Psoas muscle (tissue), 8 donors: ENCODE data around the gene KMO. TPM values are rescaled to one million over a fixed set of nuclear protein-coding genes. Genes with fewer than 3 reads are reported as not detected.

Experiments
- ATAC-seq, 4 donors: fragments of 200-7000 bp; cut with Tn5 transposase; one replicate each; pipeline ENCODE4 v1.9.1; 2020; ENCODE audit warnings: moderate library complexity in 3 of 4, mild to moderate bottlenecking in 2 of 4
- DNase-seq, 2 donors: peaks; one replicate each; pipeline ENCODE4 v3.0.0-alpha.2; 2020
- H3K27ac ChIP-seq: fragments of 200-600 bp; one replicate; pipeline ENCODE4 v1.8.0; 2022
- H3K27me3 ChIP-seq, 3 donors: fragments of 200-600 bp in 1 of 3; one replicate each; pipeline versions ENCODE4 v1.6.1 to v1.8.0; 2013 to 2022; ENCODE audit warnings: low read length in 2 of 3, mild to moderate bottlenecking in 2 of 3, moderate library complexity in 1 of 3; ENCODE audit not compliant: insufficient read depth in 3 of 3
- H3K36me3 ChIP-seq, 2 donors: fragments of 200-600 bp in 1 of 2; one replicate each; pipeline versions ENCODE4 v1.6.1 to v1.8.0; 2013 to 2022; ENCODE audit warnings: low read depth in 1 of 2, mild to moderate bottlenecking in 1 of 2, moderate library complexity in 1 of 2; ENCODE audit not compliant: insufficient read depth in 1 of 2
- H3K4me1 ChIP-seq: fragments of 200-600 bp; one replicate; pipeline ENCODE4 v1.8.0; 2022
- H3K4me3 ChIP-seq: fragments of 200-600 bp; one replicate; pipeline ENCODE4 v1.8.0; 2022; ENCODE audit warnings: mild to moderate bottlenecking
- H3K9me3 ChIP-seq: fragments of 200-600 bp; one replicate; pipeline ENCODE4 v1.8.0; 2022
- CTCF ChIP-seq: fragments of 200-600 bp; IDR thresholded peaks from one replicate; pipeline ENCODE4 v1.8.0; 2022; ENCODE audit warnings: antibody characterized with exemption
- WGBS, 3 donors: extraction: QIAGEN DNeasy Blood & Tissue Kit; methylation state at CpG; one replicate each; pipeline versions ENCODE4 v1.1.6 to v1.1.7; 2013; 5-methylcytosine and 5-hydroxymethylcytosine counted together
- intact Hi-C, 2 donors: fragments of 100-400 bp; cut with DNase I; formaldehyde crosslinking; loops; one replicate each; pipeline versions ENCODE4 v1.11.0 to v1.14.2; 2022
- polyA plus RNA-seq, 3 donors: library from polyadenylated mRNA; stranded (reverse); fragments of 200-250 nt; gene quantifications; one replicate each; pipeline ENCODE4 v1.2.3, GENCODE V29; 2013
- total RNA-seq, 4 donors: library from RNA; stranded (reverse); fragmentation: NEBNext Ultra II Directional in 2 of 4; extraction: Animal tissue kit (Norgen Biotek cat#: 25700) in 2 of 4; gene quantifications; one replicate each; pipeline versions ENCODE4 v1.2.1 to v1.2.4, GENCODE V29; 2021 to 2023
- donor health status: healthy with polysubstance abuse.
- donor health status: DM: no; HTN: no; CAD: no; lungs with moderate emphysema.
- donor health status: Bipolar disorder and iron deficiency.
- donor health status: healthy.
- donor health status: DM: yes; HTN: yes; CAD: no.
- donor health status: DM: no; HTN: no; CAD: no.
- donor health status: DM: no; HTN: no; CAD: no.
- donor health status: DM: yes; HTN: yes; CAD: no.

The KMO gene
- total and polyA plus RNA-seq, 7 donors: 0.03 to 0.21 (median 0.06) TPM; not detected in 2

GRCh38 chr1:241608379-241609033 lies 76.3 kb downstream of the KMO start:
- H3K27ac ChIP-seq: no peak overlapping the region
- H3K4me3 ChIP-seq: no peak overlapping the region
- no peak for DNase-seq
- no peak for ATAC-seq
- WGBS, 3 donors: 42 to 49% (median 49%) methylated on average over 3 of the region's 3 CpGs
- no peaks in the 10 kb centered on the region for H3K36me3 ChIP-seq
- H3K4me1 ChIP-seq: peaks cover 4% of the 10 kb centered on the region
- no peaks in the 10 kb centered on the region for H3K27me3 ChIP-seq
- TF ChIP-seq CTCF: no peak
- intact Hi-C loops: loop anchor here in 1 of 2 donors (5.0 kb wide), 1 partner anchor 224 kb away; no protein-coding TSS in a partner anchor
- no peaks in the 10 kb centered on the region for H3K9me3 ChIP-seq

- no peaks in the 10 kb centered on the region for H3K27me3 ChIP-seq
- no peak for ATAC-seq
- intact Hi-C loops: no loop called here
These were observed 78.1 kb downstream of the KMO start for GRCh38 chr1:241610056-241610815.

GRCh38 chr1:241611063-241611462 lies 78.9 kb downstream of the KMO start:
- H3K27ac ChIP-seq: no peak overlapping the region
- intact Hi-C loops: no loop called here
- no peaks in the 10 kb centered on the region for H3K36me3 ChIP-seq
- H3K4me3 ChIP-seq: no peak overlapping the region
- H3K9me3 ChIP-seq: no peaks in the 10 kb centered on the region
- DNase-seq (no peak), ATAC-seq (peak; percentile 62 to 90 (median 72))
- no peaks in the 10 kb centered on the region for H3K27me3 ChIP-seq
- peaks cover 4% of the 10 kb centered on the region for H3K4me1 ChIP-seq
- 9 to 13% (median 13%) methylated on average over 3 of the region's 3 CpGs for WGBS, 3 donors
- peak; percentile 73 for TF ChIP-seq CTCF

More at GRCh38 chr1:241610056-241610815, 78.1 kb downstream of the KMO start:
- DNase-seq: no peak
- Histone ChIP-seq H3K4me1 (peaks cover 4% of the 10 kb centered on the region), H3K27ac (no peak overlapping the region), H3K36me3 (no peaks in the 10 kb centered on the region), H3K9me3 (no peaks in the 10 kb centered on the region), H3K4me3 (no peak overlapping the region)
- no peak for TF ChIP-seq CTCF
- WGBS, 3 donors: 35 to 36% (median 35%) methylated on average over 8 of the region's 8 CpGs

- ATAC-seq: no peak
- H3K4me3 ChIP-seq: no peak overlapping the region
- no peak for TF ChIP-seq CTCF
- 73 to 83% (median 79%) methylated on average over 1 of the region's 1 CpG for WGBS, 3 donors
- H3K4me1 ChIP-seq: peaks cover 4% of the 10 kb centered on the region
- H3K9me3 ChIP-seq: no peaks in the 10 kb centered on the region
- H3K27ac ChIP-seq: no peak overlapping the region
- H3K27me3 ChIP-seq: no peaks in the 10 kb centered on the region
- DNase-seq: no peak
- intact Hi-C loops: no loop called here
- H3K36me3 ChIP-seq: no peaks in the 10 kb centered on the region
These were observed 79.6 kb downstream of the KMO start for GRCh38 chr1:241611736-241612135.
